Stimulated activated CD4-positive, alpha-beta T cell treated with anti-CD3 and anti-CD28 coated beads, Interleukin-4, amount 100 ng/mL, for 4 hours (primary cell): ENCODE data around the gene POFUT2.

Source experiments
- DNase-seq, 2 experiments: peaks; one replicate each; pipeline ENCODE4 v3.0.0-alpha.2; 2020

The POFUT2 gene

DNA sequence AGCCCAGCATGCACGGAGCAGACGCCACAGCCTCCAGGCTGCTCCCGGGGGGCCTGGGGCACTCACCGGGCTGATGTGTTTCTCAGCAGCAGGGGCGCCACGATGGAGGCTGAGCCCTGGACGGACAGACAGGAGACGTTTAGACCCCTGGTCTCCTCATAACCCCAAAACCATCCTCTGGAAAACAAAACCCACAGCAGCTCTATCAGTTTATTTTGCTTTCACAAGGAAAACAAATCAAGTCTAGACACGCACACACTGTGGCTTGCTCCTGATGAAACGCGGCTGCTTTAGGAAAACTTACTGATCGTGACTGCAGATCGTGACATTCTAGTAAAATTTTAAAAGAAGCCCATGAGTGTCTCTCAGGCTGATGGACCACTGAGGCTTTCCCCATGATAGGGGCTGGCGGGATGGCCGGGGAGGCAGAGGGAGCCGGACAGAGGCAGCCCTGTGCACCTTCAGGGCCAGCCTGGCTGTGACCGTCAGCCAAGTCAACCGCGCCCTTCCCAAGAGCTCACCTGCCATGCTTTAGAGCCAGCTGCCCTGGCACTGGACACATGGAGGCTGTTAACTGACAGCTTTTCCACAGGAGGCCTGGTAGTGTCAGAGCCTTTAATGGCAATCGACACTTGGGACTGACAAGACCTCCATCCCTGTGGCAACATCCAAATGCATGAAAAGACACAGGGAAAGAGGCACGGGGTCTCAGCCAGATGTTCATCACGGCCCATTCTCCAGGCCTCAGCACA lies 5.2 kb downstream of the POFUT2 start:
- DNase-seq: no peak

DNA sequence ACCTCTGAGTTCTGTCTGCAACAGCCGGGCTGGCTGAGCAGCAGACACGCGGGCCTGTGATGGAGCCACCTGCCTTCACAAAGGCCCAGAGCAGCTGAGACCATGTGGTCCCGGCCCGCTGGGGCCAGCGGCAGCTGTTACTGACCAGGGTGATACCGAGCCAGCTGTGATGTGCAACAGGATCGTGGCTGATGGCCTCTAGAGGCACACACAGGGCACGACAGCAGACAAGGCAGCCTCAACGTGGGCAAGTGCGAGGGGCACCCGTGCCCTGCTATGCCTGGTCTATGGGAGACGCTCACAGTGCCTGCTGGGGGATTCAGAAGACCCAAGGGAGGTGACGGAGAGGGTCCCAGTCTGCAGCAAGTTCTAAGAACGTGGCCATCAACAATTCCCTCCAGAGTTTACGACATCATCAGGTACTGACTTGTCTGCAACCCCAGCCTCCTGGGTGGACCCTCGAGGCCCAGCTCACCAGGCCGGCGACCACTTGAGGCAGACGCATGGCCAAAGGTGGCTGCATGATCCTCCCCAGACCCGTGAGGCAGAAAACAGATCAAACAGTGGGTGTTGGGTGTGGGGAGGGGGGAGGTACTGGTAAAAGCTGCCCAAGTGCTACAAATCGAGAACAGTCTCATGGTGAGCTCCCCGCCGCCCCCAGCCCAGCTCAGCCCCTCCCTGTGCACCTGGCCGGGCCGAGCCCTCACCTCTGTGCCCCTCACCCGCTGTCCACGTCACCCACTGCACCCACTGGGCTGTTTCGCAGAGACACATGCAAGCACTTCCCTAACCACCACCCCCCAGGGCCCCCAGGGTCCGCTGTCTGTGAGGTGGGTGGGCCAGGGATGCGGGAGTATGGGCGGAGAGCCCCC lies 6.0 kb downstream of the POFUT2 start:
- no peak for DNase-seq

DNA sequence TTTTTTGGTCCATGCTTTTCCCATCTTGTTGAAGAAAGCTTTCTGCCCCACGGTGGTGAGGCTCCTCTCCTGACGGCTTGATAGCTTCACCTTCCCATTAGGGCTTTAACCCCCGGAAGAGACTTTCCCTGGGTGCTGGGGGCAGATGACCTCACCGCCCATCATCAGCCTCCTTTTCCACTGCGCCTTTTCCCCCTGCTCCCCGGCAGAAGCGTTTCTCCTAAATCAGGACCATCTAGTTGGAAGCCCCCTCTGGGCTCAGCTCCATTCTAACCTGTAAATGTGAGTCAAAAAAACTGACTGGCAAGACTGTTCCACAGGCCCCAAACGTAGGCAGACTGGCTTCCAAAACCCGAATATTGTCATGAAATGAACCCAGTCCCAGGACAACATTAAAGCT lies 6.7 kb downstream of the POFUT2 start:
- no peak for DNase-seq

DNA sequence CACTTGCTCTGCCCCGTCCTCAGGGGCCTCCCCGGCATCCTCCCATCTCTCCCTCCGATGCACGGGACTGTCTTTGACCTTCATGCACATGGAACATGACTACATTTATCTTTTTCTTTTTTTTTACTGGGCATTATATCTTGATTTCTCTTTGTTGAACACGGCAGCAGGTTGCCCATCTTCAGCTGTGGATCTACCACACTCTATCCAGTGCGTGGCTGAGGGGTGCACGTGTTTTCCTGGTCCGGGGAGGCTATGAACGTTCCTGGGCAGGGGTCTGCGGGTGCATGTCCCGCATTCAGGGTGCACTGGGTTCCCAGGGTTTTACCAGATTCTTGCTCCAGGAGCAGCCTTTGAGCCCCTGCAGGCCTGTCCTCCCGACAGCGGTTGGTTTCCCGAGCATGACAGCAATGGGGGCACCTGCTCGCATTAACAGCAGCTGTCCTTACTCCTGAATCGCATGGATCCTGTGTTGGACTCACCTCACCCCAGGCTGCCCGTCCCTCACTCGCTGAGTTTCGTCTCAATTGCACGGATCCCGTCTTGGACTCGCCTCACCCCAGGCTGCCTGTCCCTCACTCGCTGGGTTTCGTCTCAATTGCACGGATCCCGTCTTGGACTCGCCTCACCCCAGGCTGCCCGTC lies 7.4 kb downstream of the POFUT2 start:
- no peak for DNase-seq

DNA sequence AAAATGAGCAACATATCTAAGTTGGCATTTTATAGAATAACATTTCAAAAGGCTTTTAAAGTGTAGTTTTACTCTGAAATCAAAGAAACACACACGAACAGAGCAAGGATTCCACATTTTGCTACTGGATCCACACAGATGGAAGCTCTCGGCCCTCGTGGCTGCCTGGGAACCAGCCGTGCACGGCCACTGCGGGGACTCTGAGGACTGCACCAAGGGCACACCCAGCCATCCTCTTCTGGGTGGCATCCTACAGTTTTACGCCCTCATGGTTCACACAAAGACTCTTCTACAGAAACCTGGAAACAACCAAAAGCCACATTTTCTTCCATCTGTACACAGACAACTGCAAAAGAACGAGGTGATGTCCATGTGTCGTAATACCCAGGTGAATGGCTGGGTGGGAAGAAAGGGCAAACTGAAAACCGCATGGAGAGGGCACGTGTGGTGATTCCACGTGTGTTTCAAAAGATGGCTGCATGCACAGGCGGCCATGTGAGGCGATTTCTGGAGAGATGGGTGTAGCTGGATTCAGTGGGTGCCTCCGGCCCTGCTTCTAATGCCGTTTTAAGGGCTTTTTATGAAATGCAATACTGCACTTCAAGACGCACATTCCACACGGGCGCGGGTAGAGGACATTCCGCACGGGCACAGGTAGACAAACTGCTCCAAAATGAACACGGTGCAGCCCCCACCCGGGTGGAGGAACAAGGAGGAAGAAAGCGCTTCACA lies 8.1 kb downstream of the POFUT2 start:
- DNase-seq: no peak

DNA sequence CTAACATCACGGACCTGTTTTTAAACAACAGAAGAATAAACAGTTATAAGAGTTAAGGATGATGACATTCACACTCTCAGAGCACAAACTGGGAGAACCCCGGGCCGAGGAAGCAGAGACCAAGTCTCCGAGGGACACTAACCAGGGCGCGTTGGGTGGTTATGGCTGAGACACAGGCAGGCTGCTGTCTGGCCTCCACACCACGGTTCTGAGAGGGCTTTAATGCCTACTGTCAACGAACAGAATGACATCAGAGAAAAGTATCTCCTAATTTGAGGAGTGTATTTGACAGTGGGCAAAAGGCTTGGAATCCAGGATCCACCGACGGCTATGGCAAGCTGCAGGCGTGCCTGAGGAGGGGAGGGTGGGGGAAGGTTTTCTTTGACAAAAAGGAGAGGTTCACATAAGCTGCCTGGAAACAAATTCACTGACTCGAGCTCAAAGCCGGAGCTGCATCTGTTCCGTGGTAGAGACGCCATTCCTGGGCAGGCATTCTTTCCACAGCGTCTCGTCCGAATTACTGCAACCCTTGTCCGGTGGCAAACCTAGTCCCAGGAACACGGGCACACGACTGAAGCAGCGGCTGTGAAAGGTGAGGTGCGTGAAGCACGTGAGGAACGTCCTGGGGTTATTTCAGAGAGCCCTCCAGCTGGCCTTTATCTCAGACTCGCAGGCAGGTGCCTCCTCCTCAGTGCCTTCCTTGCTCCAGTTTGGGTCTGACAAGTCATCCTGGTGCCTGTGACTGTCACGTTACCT lies 9.4 kb downstream of the POFUT2 start:
- DNase-seq: no peak

DNA sequence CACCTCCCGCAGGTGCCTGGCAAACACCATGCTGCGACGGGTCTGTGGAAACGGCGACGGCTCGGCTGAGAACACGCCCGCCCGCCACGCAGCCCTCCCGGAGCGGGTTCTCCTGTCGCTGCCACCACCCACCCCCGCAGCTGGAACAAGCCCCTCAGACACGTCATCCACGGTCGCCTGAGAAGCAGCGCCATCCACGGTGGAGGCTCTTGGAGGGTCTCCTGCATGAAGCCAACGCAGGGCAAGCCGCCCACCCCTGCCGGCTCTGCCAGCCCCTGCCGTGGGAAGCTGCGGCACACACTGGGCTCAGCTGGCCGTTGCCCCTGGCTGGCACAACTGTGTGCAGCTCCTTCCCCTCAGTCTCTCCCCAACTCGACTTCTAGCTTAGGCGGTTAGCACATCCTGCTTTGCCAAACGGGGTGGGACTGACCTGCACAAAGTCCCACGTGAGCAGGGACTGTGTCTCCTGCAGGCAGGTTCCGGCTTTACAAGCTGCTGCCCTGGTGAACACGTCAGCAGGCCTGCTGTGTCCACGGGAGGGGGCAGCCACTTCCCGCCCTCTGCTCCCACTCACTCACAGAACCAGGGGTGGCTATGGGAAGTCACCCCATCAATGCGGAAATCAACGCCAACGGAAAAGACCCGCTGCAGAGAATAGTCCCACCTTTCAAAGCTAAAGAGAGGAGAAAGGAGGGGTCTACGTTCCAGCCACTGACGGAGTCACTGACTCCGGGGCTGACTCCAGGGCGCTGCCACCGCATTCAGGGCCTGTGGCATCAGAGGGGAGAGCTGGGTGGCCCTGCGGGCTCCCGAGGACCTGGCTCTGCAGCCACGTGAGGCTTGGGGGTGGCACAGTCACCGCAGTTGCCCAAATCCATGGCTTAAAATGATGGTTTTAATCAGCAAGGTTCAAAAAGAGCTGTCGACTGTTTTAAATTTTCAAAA lies 10.3 kb downstream of the POFUT2 start:
- no peak for DNase-seq

DNA sequence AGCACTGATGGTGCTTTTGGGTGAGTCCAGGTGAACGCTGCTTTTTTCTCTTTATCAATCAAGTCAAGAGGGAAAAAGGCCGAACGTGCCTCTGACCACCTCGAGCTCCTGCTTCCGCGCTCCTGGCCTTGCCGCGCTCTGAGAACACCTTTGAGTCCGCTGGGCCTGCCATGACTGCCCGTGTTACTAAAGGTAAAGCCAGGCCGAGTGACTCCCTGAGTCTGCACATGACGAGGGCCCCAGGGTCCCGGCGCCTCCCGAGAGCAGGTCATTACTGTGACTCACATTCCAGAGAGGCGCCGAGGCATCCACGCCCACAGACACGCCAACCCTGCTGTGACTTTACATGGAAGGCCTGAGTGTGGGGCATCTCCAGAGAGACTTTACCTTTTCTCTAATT lies 11.1 kb downstream of the POFUT2 start:
- no peak for DNase-seq

DNA sequence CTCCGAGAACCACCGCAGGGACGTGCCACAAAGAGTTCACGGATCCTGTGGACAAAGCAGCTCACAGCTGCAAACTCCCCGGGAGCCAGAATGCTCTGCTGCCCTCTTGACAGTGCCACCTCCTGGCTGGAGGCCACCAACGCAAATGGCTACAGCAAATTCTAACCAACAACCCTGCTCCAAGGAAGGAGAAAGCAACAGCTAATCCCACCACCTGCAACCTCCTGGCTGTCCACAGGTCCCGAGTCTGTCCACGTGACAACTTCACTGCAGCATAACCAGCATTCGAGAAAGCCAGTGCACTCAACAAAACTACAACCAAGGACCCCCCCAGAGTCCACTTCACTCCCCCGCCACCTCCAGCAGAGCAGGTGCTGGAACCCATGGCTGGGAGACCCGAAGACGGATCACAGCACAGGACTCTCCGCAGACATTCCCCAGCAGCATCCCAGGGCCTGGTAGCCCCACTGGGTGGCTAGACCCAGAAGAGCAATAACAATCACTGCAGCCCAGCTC lies 17.3 kb downstream of the POFUT2 start:
- no peak for DNase-seq

DNA sequence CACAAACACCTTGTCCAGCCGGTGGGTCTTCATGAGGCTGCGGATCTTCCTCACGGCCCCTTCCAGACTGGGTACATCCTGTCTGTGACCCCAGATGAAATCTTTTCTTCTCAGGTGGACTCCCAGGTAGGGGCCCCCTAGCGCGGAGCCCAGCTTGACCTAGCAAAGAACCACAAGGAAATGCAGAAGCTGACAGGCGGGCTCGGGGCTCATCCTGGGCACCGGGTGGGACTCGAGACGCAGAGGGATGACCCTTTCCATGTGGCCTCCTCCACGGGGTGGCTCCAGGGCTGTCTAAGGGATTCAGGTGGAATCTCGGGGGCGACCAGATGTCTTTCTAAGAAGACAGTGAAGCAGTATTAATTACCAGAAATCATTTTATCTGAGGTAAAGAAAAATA lies 17.8 kb downstream of the POFUT2 start:
- DNase-seq: no peak

DNA sequence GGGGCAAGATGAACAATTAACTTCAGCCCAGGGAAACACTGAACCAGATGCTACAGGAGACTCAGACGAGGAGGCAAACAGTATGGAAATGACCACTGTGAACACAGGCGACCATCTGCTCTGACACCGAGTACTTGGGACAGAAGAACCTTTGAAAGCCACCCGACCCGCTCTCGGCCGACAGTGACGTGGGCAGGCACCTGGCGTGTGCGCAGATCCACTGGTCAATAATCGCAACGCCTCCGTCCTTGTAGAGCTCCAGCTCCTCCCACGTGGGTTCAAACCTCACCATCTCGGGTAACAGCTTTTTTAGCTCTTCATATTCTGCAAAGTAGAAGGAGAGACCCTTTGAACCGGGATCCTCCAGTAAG lies 20.3 kb downstream of the POFUT2 start:
- DNase-seq: no peak

DNA sequence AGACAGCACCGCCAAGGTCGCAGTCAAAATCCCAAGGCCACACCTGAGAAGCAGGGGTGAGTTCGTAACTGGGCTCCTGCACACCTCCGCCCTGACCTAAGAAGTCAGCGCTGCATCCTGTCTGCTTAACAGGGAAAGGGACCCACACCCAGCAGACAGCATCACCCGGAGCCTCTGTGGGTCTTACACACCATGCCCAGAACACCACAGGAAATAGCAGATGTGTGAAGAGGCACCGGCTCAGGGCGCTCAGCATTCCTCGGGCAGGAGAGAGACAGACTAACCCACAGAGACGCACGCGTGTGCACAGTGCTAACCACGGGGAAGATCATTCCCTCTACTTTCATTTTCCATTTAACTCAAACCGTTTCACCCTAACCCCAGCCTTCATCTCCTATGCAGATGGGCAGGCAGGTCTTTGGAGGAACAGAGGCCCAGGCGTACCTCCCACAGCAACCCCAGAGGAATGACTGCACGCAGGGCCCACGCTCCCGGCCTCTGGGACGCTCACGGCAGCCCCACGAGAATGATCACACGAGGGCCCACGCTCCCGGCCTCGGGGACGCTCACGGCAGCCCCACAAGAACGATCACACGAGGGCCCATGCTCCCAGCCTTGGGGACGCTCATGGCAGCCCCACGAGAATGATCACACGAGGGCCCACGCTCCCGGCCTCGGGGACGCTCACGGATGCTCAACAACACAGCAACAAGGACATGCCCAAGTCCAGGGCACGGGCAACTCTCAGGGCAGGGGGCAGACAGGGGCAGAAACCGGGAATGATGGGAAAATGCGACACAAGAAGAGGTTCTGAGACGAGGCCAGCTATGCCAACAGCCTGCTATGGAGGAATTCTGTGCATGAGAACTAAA lies 20.9 kb downstream of the POFUT2 start:
- DNase-seq: peak; percentile 23 to 34

DNA sequence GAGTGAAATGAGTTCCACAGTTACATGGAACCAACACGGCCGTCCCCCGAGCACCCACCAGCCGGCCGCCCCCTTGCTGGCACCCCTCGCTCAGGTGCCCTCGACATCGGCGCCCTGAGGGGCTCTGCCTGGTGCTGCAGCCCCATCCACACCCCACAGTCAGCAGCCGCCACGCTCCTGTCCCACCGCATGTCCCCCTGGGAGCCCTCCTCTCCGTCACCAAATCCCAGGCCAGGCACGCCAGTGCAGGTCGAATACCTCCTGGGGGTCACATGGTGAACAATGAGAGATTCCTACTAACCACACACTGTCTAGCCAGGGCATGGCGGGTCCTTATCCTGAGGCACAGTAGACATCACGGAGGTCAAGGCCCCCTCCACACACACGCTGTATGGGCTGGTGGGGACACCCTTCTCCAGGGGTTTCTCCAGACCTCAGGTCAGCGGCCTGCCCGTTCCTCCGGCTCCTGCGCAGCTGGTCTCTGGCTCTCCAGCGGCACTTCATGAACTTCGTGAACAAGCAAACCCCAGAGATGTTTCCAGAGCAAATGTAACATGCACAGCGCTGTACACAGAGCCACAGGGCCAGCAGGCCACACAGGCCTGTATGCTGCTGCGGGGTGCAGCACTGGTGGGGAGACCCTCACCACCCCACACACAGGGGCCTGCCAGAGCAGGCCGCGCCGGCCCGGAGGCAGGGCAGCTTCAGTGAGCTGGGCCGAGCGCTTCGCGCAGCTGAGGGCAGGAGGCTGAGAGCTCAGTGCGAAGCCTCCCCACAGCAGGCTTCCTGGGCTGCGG lies 21.8 kb downstream of the POFUT2 start:
- DNase-seq: no peak

DNA sequence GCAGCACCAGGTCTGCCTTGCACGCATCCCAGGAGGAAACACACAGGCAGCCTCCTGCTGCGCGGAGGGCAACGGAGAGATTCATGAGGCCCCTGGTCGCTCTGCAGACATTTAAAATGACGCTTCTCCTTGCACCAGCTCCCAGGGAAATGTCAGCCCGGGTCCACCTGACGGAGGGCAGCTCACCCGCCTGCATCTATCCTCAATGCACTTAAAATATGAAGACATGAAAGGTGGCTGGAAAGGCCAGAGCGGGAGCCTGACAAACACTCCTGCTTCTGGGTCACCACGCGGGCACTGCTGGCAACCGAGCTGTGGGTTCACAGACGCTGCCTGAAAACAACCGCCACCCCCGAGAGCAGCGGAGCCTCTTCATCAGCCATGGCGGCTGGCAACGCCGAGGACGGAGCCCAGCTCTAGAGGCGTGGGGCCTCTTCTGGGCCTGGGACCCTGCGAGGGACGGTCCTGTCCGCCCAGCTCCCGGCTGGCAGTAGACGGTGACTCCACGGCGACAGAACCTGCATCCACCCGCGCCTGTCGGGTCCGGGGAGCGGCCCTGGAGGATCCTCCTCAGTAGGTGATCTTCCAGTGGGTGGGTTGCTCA lies 22.7 kb downstream of the POFUT2 start:
- DNase-seq: no peak

DNA sequence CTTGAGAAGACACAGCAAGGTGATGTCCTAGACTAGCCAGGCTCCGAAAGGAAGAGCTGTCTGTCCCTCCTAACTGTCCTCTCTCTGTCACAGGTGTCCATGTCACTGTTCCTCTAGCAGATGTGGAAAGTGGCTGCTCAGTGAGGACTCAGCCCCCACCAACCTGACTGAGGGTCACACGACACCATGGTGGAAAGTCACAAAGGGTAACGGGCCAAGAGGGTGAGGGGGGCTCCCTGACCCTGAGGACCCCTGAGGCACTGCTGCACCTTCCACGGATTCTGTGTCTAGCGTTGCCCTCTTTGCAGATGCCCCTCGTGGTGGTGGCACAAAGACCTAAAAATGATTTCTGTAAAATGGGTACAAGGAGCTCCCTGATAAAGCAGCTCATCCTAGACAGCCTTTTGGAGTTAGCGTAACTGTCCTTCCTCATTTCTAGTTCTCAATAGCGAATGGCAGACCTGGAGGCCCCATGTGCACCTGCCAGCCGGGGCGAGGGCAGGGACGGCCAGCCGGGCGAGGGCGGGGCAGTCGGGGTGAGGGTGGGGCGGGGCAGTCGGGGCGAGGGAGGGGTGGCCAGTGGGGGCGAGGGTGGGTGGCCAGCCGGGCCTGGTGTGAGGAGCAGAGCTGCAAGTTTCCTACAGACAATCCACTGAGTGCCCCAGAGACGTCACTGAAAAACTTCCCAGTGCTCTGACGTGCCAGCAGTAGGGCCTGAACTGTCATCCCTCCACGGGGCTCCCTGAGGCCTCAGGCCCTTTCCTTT lies 23.4 kb downstream of the POFUT2 start:
- DNase-seq: no peak

DNA sequence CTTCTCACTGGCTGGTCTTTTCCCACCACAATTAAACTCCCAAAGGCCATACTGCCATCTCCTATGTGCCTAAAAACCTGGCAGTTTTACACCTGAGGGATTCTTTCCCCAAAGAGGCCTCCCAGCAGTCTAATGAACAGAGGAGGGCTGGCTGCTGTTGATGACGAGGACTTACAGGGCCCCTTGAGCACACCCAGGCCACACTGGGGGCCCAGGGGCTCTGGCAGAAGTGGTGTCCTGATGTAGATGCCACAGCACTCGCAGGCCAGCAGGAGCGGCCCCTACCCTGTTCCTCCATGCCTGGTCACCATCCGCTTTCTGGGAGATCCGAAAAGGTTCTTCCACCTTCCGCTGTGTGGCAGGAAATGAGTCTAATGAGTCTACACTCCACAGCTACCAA lies 24.2 kb downstream of the POFUT2 start:
- DNase-seq: no peak

DNA sequence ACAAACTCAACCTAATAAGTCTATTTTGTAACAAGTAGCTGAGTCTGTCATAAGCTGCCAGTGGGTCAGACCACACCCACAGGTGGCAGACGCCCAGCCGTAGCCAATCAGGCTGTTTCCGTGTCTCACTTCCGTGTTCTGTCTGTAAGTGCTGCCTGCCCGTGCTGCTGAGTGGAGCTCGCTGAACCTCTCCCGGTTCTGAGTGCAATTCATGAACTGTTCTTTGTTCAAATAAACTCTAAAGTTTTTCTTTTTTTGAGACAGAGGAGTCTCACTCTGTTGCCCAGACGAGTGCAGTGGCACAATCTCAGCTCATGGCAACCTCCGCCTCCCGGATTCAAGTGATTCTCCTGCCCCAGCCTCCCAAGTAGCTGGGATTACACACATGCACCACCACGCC lies 25.1 kb downstream of the POFUT2 start:
- no peak for DNase-seq

DNA sequence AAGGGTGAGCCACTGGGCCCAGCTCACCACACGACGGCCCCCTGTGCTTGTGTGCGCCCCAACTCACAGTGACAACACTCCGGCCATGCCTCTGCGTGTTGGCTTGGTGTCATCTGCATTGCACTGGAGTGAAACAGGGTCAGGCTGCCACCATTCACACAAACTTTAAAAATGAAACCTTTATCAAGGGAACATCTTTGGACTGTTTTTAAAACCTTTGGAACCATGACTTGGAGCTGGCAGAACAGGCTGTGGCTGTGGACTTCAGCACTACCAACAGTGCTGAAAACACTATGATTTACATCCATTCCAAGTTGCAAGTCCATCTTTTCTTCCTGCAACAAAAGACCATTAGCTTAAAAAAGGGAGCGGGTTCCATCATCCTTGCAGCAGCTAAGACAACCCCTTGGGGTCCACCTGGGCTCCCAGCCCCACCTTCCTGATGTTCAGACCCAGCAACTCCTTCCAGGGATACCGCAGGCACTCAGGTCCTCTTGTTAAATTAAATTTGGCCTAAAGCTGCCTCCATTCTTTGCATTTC lies 25.6 kb downstream of the POFUT2 start:
- no peak for DNase-seq
